Cerebellar cortex (tissue), 1 donor: Measurements from ENCODE around the gene SLC44A5.
"Not testable (repeated sequence)": the region's sequence is repeated elsewhere in the genome, so short reads cannot be mapped to it uniquely, and the experiment has no call there.

Experiments
- DNase-seq: peaks from one replicate; pipeline ENCODE4 v3.0.0-alpha.2; 2015; ENCODE audit warnings: low spot score

SLC44A5 gene

GRCh38 chr1:75611014-75611413, at the start of gene SLC44A5:
TSS of gene SLC44A5 (minus strand) at chr1:75611114. CDS start at chr1:75541447, 69,667 bp downstream.
- DNase-seq: no peak

- no peak for DNase-seq
These were observed 45.0 kb upstream of the SLC44A5 start for GRCh38 chr1:75655931-75656330.

- DNase-seq: not testable (repeated sequence)
These were observed 36.3 kb upstream of the SLC44A5 start for GRCh38 chr1:75647183-75647582.

- DNase-seq: not testable (repeated sequence)
These were observed 34.2 kb upstream of the SLC44A5 start for GRCh38 chr1:75645153-75645552.

DNA sequence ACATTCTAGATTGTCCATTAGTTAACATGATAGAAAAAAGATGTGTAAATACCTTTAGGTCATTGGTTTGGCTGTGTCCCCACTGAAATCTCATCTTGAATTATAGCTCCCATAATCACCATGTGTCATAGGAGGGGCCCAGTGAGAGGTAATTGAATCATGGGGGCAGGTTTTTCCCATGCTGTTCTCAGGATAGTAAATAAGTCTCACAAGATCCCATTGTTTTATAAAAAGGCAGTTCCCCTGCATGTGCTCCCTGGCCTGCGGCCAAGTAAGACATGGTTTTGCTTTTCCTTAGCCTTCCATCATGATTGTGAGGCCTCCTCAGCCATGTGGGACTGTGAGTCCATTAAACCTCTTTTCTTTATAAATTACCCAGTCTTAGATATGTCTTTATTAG, 32.5 kb upstream of the SLC44A5 start:
- no peak for DNase-seq

DNA sequence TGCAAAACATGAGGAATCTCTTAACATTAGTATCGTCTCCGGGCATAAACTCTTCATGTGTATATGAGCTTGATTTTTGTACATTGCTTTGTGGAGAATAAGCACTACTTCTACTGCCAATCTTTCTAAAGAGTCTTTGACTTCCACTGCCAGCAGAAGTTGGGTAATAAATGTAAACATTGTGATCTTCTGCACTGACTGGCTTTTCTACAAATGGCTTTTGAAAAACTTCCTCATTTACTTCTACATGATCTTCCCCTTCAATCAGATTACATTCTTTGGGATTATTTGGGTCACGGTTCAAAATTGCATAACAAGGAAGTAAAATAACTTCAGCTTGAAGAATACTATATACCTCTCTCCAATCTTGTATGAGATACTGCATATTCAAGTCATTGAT, 30.4 kb upstream of the SLC44A5 start:
- no peak for DNase-seq

- DNase-seq: no peak
These were observed 29.2 kb upstream of the SLC44A5 start for GRCh38 chr1:75640137-75640536.

- peak; percentile 28 for DNase-seq
These were observed 21.5 kb upstream of the SLC44A5 start for GRCh38 chr1:75632350-75632949.

DNA sequence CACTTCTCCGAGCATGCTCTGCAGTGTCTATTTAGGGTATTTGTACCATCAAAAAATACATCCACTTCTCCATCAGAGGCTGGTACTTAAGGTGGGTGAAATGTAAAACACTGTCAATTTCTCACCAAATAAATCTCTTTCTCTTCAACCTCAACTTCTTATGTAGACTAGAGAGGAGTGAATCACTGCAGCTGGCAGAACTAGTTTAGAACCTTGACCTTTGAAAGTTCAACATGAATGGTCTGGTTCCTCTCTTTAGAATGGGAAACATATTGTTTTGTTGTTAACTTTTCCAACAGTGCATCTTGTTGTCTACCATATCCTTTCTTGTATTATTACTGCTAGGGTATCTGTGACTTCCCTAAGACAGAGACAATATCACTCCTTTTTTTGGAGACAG, 20.1 kb upstream of the SLC44A5 start:
- DNase-seq: no peak

DNA sequence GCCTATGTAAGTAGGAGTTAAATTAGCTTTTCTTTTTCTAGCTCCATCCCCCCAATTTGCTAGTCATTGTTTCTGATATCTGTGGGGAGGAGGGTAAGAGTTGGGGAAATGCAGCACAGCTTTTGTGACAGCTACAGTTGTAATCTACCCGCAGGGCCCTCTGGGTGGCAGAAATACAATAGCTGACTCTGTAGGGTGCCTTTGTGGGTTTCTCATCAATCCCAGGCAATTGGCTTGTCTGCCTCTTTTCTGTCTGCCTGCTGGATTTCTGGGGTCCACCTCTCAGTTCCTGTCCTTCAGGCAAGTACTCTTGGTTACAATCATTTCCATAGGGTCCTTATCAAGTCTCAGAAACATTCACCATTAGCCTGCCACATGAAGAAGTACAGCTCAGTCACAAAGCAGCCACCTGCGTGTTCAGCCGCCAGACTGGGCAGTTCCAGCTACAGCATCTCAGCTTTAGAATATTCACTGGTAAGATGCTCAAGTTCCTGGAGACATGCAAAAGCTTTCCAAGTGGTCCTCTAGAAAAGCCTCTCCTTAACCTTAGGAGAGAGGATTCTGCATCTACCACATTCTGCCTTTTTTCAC, 19.2 kb upstream of the SLC44A5 start:
- no peak for DNase-seq

GRCh38 chr1:75625795-75626194, 14.9 kb upstream of the SLC44A5 start:
- DNase-seq: no peak

DNA sequence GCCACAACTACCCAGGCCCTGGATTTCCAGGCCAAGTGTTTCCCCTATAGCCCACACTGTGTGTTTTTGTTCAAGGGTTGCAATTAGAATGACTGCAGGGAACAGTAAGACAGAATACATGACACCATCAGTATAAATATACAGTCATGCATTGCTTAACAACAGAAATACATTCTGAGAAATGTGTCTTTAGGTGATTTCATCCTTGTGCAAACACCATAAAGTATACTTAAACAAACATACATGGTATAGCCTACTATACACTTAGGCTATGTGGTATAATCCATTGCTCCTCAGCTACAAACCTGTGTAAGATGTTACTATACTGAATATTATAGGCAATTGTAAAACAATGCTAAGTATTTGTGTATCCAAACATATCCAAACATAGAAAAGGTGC, 7.5 kb upstream of the SLC44A5 start:
- DNase-seq: no peak

DNA sequence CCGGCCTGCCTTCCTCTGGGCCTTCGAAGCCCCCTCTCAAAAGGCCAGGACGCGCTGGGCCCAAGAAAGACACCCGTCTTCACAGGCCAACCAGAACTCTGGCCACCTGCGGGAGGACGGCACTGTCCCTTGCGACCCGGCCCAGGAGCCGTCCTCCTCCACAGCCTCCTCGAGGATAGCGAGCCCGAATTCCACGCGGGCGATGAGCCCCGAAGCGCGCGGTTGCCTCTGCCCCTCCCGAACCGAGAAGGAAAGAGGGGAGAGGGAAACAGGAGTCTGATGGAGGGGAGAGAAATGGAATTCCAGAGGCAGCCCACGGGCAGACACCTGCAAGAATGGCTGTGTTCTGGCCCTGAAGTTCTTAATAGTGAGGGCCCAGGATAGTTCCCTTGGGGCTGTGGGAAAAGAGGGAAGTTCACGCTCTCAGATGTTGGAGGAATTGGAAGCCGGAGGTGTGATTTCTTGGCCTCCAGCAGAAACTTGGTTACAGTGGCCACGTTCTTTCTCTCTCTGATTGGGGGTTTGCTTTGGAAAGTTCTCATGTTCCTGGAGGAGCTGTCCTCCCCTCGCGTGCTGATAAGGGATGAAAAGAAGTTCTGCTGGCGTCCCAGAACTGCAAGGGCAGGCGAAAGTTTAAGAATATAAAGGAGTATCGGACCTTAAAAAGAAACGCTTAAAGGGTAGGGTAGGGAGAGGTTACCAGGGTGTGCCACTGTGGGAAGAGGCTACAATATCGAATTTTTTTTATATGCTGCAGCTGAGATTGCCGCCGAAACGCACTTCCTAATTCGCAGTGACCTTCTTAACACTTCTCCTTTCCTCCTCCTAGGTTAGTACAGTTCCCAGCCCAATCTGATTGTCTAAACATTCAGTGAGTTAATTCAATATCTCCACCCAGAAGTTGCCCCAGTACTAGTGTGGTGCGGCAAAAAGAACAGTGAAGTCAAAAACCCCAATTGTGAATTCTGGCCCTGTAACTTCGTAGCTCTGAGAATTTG, 5.8 kb upstream of the SLC44A5 start:
- no peak for DNase-seq

- DNase-seq: no peak
These were observed 4.9 kb upstream of the SLC44A5 start for GRCh38 chr1:75615613-75616435.

DNA sequence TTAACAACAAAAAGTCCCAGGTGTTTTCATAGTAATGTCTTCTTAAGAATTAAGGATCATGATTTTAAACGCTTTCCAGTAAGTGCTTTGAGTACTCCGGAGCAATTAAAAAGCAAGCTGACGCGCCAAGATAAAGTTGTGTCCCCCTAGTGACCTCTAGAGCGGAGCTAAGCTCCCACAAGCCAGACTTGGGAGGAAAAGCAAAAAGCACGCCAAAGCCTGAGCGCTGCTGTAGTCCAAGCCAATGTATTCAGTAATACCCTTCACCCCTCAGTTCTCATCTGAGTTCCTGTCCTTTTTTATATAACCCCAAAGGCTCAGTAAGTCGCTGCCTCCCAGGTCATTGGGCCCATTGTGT, 3.5 kb upstream of the SLC44A5 start:
- no peak for DNase-seq

GRCh38 chr1:75613916-75614315, 3.0 kb upstream of the SLC44A5 start:
- no peak for DNase-seq

- no peak for DNase-seq
These were observed 2.1 kb upstream of the SLC44A5 start for GRCh38 chr1:75612976-75613375.

GRCh38 chr1:75602486-75602885, 8.4 kb downstream of the SLC44A5 start:
- no peak for DNase-seq

DNA sequence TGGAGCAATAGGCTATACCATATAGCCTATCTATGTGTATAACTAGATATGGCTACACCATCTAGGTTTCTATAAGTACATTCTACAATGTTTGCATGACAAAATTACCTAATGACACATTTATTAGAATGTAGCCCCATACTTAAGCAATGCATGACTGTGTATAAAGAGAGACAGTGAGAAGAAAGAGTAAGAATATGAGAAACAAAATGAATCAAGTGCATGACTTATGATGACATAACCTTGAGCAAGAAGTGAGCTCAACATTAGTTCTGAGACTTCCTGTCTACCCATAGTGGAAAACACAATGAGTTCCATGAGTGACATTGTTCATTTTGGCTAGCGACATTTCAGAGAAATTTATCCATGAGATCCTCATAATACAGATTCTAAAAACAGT, 10.1 kb downstream of the SLC44A5 start:
- no peak for DNase-seq

- DNase-seq: no peak
These were observed 16.6 kb downstream of the SLC44A5 start for GRCh38 chr1:75594327-75594726.

DNA sequence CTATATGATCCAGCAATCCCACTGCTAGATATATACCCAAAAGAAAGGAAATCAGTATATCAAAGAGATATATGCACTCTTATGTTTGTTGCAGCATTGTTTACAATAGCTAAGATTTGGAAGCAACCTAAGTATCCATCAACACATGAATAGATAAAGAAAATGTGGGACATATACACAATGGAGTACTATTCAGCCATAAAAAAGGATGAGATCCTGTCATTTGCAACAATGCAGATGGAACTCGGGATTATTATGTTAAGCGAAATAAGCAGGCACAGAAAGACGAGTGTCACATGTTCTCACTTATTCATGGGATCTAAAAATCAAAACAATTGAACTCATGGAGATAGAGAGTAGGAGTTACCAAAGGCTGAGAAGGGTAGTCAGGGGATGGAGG, 17.5 kb downstream of the SLC44A5 start:
- DNase-seq: not testable (repeated sequence)

DNA sequence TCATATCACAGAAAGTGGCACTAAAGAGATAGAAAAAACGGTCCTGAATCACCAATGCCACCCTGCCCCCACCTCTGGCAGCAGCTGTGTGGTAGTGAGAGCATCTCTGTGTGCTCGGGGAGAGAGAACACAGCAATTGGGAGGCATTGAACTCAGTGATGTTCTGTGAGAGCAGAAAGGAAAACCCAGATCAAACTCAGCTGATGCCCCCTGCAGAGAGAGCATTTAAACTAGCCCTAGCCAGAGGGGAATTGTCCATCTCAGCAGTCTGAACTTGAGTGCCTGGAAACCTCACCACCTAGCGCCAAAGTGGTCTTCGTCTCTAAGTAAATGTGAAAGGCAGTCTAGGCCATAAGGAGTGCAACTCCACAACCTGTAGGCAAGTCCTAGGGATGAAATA, 21.3 kb downstream of the SLC44A5 start:
- DNase-seq: no peak
